ENCODE measurements around the gene CHD6. TPM values are rescaled to one million over a fixed set of nuclear protein-coding genes. Genes with fewer than 3 reads are reported as not detected.

The CHD6 gene
- total and polyA plus RNA-seq, 2 of the 13 experiments (the other 11 are each of a cell fraction or from before 2014, with no cell fraction given), result 14.4 to 52.0 TPM

- TF ChIP-seq NR3C1 (CRISPR knock-in tag; IDR thresholded peaks at IDR 0.05), result no peak
- 0 out of 2 replicates have a peak, but pooled peaks have one; percentile 53 for TF ChIP-seq STAT5B (CRISPR knock-in tag; IDR thresholded peaks at IDR 0.05)
- TF ChIP-seq, protein P1, sequence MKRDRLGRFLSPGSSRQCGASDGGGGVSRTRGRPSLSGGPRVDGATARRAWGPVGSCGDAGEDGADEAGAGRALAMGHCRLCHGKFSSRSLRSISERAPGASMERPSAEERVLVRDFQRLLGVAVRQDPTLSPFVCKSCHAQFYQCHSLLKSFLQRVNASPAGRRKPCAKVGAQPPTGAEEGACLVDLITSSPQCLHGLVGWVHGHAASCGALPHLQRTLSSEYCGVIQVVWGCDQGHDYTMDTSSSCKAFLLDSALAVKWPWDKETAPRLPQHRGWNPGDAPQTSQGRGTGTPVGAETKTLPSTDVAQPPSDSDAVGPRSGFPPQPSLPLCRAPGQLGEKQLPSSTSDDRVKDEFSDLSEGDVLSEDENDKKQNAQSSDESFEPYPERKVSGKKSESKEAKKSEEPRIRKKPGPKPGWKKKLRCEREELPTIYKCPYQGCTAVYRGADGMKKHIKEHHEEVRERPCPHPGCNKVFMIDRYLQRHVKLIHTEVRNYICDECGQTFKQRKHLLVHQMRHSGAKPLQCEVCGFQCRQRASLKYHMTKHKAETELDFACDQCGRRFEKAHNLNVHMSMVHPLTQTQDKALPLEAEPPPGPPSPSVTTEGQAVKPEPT (CRISPR knock-in tag; IDR thresholded peaks at IDR 0.05; ENCODE audit: low read depth), result peak; percentile 93
- TF ChIP-seq KMT2B (CRISPR knock-in tag; IDR thresholded peaks at IDR 0.05), result peak; percentile 58; the same call in 1 of the 2 replicates
- TF ChIP-seq ZNF788 (CRISPR knock-in tag; IDR thresholded peaks at IDR 0.05; ENCODE audit: borderline replicate concordance), result peak; percentile 68; the same call in 1 of the 2 replicates
- no peak for TF ChIP-seq CBFB (CRISPR knock-in tag; IDR thresholded peaks at IDR 0.05)
- TF ChIP-seq DPF2 (CRISPR knock-in tag; IDR thresholded peaks at IDR 0.05; ENCODE audit: borderline replicate concordance, low read depth), result peak; percentile 72
- no peak for TF ChIP-seq MBD4 (IDR thresholded peaks at IDR 0.05; ENCODE audit: borderline replicate concordance, low read length)
- no peak for TF ChIP-seq CCDC6 (CRISPR knock-in tag; IDR thresholded peaks at IDR 0.05)
- TF ChIP-seq ZNF605 (CRISPR knock-in tag; IDR thresholded peaks at IDR 0.05), result no peak
- TF ChIP-seq, protein P2, sequence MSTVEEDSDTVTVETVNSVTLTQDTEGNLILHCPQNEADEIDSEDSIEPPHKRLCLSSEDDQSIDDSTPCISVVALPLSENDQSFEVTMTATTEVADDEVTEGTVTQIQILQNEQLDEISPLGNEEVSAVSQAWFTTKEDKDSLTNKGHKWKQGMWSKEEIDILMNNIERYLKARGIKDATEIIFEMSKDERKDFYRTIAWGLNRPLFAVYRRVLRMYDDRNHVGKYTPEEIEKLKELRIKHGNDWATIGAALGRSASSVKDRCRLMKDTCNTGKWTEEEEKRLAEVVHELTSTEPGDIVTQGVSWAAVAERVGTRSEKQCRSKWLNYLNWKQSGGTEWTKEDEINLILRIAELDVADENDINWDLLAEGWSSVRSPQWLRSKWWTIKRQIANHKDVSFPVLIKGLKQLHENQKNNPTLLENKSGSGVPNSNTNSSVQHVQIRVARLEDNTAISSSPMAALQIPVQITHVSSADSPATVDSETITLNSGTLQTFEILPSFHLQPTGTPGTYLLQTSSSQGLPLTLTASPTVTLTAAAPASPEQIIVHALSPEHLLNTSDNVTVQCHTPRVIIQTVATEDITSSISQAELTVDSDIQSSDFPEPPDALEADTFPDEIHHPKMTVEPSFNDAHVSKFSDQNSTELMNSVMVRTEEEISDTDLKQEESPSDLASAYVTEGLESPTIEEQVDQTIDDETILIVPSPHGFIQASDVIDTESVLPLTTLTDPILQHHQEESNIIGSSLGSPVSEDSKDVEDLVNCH (CRISPR knock-in tag; IDR thresholded peaks at IDR 0.05), result no peak
- TF ChIP-seq CTCF (CRISPR knock-in tag; IDR thresholded peaks at IDR 0.05), result peak; percentile 35; the same call in 1 of the 2 replicates
- no peak for TF ChIP-seq ZNF17 (CRISPR knock-in tag; IDR thresholded peaks at IDR 0.05)
- peak; percentile 99 for TF ChIP-seq ZNF292 (CRISPR knock-in tag; IDR thresholded peaks at IDR 0.05; ENCODE audit: borderline replicate concordance, low read depth)
- TF ChIP-seq, protein P3, sequence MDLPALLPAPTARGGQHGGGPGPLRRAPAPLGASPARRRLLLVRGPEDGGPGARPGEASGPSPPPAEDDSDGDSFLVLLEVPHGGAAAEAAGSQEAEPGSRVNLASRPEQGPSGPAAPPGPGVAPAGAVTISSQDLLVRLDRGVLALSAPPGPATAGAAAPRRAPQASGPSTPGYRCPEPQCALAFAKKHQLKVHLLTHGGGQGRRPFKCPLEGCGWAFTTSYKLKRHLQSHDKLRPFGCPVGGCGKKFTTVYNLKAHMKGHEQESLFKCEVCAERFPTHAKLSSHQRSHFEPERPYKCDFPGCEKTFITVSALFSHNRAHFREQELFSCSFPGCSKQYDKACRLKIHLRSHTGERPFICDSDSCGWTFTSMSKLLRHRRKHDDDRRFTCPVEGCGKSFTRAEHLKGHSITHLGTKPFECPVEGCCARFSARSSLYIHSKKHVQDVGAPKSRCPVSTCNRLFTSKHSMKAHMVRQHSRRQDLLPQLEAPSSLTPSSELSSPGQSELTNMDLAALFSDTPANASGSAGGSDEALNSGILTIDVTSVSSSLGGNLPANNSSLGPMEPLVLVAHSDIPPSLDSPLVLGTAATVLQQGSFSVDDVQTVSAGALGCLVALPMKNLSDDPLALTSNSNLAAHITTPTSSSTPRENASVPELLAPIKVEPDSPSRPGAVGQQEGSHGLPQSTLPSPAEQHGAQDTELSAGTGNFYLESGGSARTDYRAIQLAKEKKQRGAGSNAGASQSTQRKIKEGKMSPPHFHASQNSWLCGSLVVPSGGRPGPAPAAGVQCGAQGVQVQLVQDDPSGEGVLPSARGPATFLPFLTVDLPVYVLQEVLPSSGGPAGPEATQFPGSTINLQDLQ (CRISPR knock-in tag; IDR thresholded peaks at IDR 0.05), result no peak
- TF ChIP-seq SIN3A (IDR thresholded peaks at IDR 0.05; ENCODE audit: borderline replicate concordance, low read depth, low read length), result 0 out of 2 replicates have a peak, but pooled peaks have one; percentile 44
- TF ChIP-seq TGIF2 (CRISPR knock-in tag; IDR thresholded peaks at IDR 0.05), result no peak
- no peak for TF ChIP-seq DBP (CRISPR knock-in tag; IDR thresholded peaks at IDR 0.05; ENCODE audit: not compliant biosample characterization)
- TF ChIP-seq GTF3A (CRISPR knock-in tag; conservative IDR thresholded peaks at IDR 0.05), result no peak
Observed at GRCh38 chr20:41538810-41539596, 79.2 kb downstream of the CHD6 start (continued).

All from HepG2 (cell line).